ENCODE results near the gene VAT1L.

GRCh38 chr16:77905374-77905920 is 117.1 kb downstream of the VAT1L start:
- TF ChIP-seq CTCF (IDR thresholded peaks at IDR 0.05 in 2 of 3, conservative IDR thresholded peaks at IDR 0.05 in 1 of 3; ENCODE audit: borderline replicate concordance in 1 of 3, insufficient read depth in 1 of 3, low read depth in 2 of 3, low read length in 2 of 3): no peak
- TF ChIP-seq SIN3A (IDR thresholded peaks at IDR 0.05; ENCODE audit: low read depth): no peak
- no peak for TF ChIP-seq JUND (IDR thresholded peaks at IDR 0.05)
- TF ChIP-seq EZH2 (IDR thresholded peaks at IDR 0.05): no peak
- no peak for TF ChIP-seq MAX (IDR thresholded peaks at IDR 0.05)
- TF ChIP-seq POLR2AphosphoS5 (IDR thresholded peaks at IDR 0.05; ENCODE audit: low read depth, low read length): no peak
- TF ChIP-seq REST (IDR thresholded peaks at IDR 0.05; ENCODE audit: low read depth): no peak
- no peak for TF ChIP-seq ZFX (IDR thresholded peaks at IDR 0.05)
- TF ChIP-seq ZBTB33 (IDR thresholded peaks at IDR 0.05; ENCODE audit: extremely low read depth, insufficient replicate concordance, low read length): no peak
- no peak for TF ChIP-seq POLR2A (IDR thresholded peaks at IDR 0.05; ENCODE audit: borderline replicate concordance, extremely low read depth, insufficient read depth, insufficient read length)
- no peak for TF ChIP-seq EZH2phosphoT487 (IDR thresholded peaks at IDR 0.05; ENCODE audit: borderline replicate concordance)
- no peak for TF ChIP-seq RAD21 (IDR thresholded peaks at IDR 0.05; ENCODE audit: low read depth)
- no peak for TF ChIP-seq SRF (IDR thresholded peaks at IDR 0.05; ENCODE audit: low read depth)
